GM12872 (cell line): ENCODE data around the gene TMEM238.

Source experiments
- CTCF ChIP-seq: IDR thresholded peaks from 3 replicates; pipeline ENCODE4 v1.5.1; 2011; ENCODE audit warnings: low read depth, mild to moderate bottlenecking, low read length, moderate library complexity; ENCODE audit not compliant: insufficient read depth

The TMEM238 gene

DNA sequence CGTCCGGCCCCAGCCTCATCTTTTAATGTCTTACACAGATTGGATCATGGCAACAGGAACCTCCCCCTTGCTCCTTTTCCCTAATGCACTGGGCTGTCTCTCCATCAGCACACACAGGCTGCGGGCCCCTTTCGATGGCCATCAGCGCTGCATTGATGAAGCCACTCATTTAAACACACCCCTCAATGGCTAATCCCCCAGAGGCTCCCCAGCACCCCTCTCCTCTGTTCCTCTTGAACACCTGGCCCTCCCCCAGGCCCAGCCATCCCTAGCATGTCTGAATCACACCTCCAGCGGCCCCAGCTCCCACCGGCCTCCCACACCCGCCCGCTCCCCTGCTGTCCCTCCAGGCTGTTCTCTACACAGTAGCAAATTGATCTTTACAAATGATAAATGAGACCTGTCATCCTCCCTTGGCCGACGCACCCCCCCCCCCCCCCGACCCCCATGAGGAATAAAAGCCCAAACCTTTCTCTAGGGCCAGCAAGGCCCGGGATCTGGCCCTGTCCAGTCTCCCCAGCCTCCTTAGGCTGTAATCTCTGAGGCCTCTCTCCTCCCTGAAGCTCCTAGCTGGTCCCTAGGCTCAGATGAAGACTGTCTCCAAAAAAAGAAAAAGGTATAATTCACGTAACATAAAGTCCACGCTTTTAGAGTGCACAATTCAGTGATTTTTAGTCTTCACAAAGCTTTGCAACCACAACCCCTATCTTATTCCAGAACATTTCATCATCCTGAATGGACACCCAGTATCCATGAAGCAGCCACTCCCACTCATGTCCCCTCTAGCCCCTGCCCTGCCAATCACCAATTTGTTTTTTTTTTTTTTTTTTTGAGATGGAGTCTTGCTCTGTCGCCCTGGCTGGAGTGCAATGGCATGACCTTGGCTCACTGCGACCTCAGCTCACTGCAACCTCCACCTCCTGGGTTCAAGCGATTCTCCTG, 9.0 kb upstream of the TMEM238 start:
- TF ChIP-seq CTCF = no peak

GRCh38 chr19:55391702-55392615, 7.9 kb upstream of the TMEM238 start:
- no peak for TF ChIP-seq CTCF

- no peak for TF ChIP-seq CTCF
These were observed 7.1 kb upstream of the TMEM238 start for GRCh38 chr19:55391191-55391670.

DNA sequence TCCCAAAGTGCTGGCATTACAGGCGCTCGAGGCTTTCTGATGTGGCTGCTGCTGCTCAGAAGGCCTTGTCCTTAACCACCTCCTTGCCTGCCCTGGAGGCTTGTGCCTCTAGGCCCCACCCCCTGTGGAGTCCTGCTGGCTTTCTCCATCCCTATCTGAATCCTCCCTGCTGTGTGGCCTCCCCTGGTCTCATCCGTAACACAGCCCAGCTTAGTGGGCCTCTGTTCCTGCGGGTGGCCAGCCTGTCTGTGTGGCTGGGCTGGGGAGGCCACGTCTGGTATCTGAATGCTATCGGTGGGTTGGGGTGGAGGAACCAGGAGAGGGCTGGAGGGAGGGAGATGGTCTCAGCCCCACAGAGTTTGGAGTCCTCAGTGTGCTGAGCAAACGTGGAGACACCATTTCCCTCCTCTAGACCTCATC, 6.4 kb upstream of the TMEM238 start:
- TF ChIP-seq CTCF = no peak

DNA sequence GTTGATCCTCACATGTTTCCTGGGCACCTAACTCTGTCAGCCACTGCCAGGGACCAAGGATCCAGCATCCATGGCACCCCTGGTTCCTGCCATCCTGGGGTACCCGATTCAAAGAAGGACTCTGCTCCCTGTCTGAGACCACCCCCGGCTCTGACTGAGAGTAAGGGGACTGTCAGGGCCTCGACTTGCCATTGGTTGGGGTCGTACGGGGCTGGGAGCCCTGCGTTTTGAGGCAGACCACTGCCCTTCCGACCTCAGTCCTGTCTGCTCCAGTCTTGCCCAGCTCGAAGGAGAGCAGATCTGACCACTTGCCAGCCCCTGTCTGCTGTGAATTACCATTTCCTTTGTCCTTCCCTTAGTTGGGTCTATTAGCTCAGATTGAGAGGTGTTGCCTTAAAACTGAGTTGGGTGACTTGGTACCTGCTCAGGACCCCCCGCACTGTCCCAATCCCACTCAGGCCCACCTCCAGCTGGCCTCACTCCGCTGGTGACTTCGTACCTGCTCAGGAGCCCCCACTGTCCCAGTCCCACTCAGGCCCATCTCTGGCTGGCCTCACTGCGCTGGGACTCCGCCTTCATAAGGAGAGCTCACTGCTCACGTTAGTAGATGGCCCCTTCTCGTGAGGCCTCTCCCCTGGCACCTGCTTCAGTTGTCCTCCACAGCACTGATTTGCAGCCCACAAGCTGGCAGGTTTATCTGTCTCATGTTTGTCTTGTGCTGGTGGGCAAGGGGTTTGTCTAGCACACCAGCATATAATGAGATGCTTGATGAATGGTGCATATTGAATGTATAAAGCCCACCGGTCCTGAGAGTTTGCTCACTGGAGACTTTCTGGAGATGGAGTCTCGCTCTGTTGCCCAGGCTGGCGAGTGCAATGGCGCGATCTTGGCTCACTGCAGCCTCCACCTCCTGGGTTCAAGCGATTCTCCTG, 5.6 kb upstream of the TMEM238 start:
- no peak for TF ChIP-seq CTCF

- no peak for TF ChIP-seq CTCF
These were observed 3.8 kb upstream of the TMEM238 start for GRCh38 chr19:55387736-55388497.
